ENCODE results near the gene OR2G3. TPM values are rescaled to one million over a fixed set of nuclear protein-coding genes. Genes with fewer than 3 reads are reported as not detected.

The OR2G3 gene
- total and polyA plus RNA-seq, 2 experiments from 2014 or later = not detected

DNA sequence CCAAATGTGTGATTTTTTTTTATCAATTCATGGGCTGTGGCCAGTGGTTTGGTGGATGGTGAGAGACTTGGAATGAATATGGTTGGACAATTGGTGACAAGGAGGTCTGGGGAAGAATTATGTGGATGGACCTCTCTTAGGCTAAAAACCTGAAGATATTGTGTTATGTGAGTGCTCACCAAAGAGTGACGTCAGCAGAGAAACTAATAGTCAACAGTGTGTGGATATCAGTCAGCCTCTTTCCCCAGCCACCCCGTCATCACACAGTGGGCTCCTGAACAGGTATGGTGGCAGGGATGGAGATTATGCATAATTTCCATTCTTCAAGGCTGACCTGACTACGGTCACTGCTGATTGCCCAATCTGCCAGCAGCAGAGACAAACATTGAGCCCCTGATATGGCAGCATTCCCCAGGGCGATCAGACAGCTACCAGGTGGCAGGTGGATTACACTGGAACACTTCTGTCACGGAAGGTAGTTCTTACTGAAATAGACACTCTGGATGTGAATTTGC lies 26.4 kb upstream of the OR2G3 start (continued):
- TF ChIP-seq STAT1 (IDR thresholded peaks at IDR 0.05; ENCODE audit: unreplicated experiment) = no peak
- TF ChIP-seq, protein P1, sequence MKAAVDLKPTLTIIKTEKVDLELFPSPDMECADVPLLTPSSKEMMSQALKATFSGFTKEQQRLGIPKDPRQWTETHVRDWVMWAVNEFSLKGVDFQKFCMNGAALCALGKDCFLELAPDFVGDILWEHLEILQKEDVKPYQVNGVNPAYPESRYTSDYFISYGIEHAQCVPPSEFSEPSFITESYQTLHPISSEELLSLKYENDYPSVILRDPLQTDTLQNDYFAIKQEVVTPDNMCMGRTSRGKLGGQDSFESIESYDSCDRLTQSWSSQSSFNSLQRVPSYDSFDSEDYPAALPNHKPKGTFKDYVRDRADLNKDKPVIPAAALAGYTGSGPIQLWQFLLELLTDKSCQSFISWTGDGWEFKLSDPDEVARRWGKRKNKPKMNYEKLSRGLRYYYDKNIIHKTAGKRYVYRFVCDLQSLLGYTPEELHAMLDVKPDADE (IDR thresholded peaks at IDR 0.05) = no peak
- TF ChIP-seq CREB1 (CRISPR knock-in tag; IDR thresholded peaks at IDR 0.05; ENCODE audit: low read depth) = no peak
- no peak for TF ChIP-seq POLR2AphosphoS5 (IDR thresholded peaks at IDR 0.05; ENCODE audit: low read depth)
- TF ChIP-seq JUNB (IDR thresholded peaks at IDR 0.05; ENCODE audit: unreplicated experiment) = no peak

DNA sequence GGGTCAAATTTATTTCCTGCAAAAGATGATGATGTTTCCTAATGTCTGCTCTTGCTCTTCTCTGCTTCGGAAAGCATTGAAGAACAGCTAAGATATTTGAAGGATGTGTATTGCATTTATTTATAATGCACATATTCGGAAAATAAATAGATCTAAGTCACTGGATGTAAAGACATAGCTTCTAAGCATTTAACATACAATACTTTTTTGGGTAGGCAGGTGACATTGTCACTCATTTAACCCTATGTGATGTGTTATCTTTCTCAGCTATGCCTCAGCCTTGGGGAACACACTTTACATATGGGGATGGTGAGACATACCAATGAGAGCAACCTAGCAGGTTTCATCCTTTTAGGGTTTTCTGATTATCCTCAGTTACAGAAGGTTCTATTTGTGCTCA lies 17.3 kb upstream of the OR2G3 start, which contains the start of gene OR2G2:
OR2G2 (plus strand) TSS at position 301 of the 400 bp plus-strand sequence; CDS start at position 301, 0 bp downstream.
- Mint-ChIP-seq H3K9me3 (peaks cover 16% of the 10 kb centered on the region), H3K4me1 (no peaks in the 10 kb centered on the region), H3K27ac (no peak within 1 kb of the TSS), H3K36me3 (ENCODE audit: low read depth) (no peaks in the 10 kb centered on the region), H3K4me3 (no peak within 1 kb of the TSS), H3K27me3 (ENCODE audit: insufficient read depth, low read depth, poor library complexity) (peaks cover 7% of the 10 kb centered on the region)
- Histone ChIP-seq H2AFZ (no peak within 1 kb of the TSS), H3K27ac (ENCODE audit: low read depth) (no peak within 1 kb of the TSS), H3K27me3 (ENCODE audit: insufficient read depth) (no peaks in the 10 kb centered on the region), H3K4me1 (ENCODE audit: insufficient read depth) (no peaks in the 10 kb centered on the region), H3K36me3 (ENCODE audit: insufficient read depth) (no peaks in the 10 kb centered on the region), H3K4me2 (no peak within 1 kb of the TSS), H3K4me3 (no peak within 1 kb of the TSS), H3F3A (replicated peaks; ENCODE audit: low read depth) (no peaks in the 10 kb centered on the region), H3K79me2 (replicated peaks; ENCODE audit: insufficient read depth) (no peaks in the 10 kb centered on the region), H3K9me2 (ENCODE audit: insufficient read depth) (no peaks in the 10 kb centered on the region), H4K20me1 (replicated peaks; ENCODE audit: insufficient read depth) (no peaks in the 10 kb centered on the region)
- no peak for ATAC-seq
- DNase-seq (ENCODE audit: low spot score) = no peak
- TF ChIP-seq STAT1 (IDR thresholded peaks at IDR 0.05; ENCODE audit: unreplicated experiment) (no peak), NANOG (IDR thresholded peaks at IDR 0.05; ENCODE audit: borderline replicate concordance) (no peak), JUNB (IDR thresholded peaks at IDR 0.05; ENCODE audit: unreplicated experiment) (no peak), ZNF331 (CRISPR knock-in tag; IDR thresholded peaks at IDR 0.05; ENCODE audit: low read depth) (no peak), ZNF114 (CRISPR knock-in tag; IDR thresholded peaks at IDR 0.05) (no peak), EZH2phosphoT487 (IDR thresholded peaks at IDR 0.05; ENCODE audit: unreplicated experiment) (no peak), EZH2 (IDR thresholded peaks at IDR 0.05; ENCODE audit: low read depth, unreplicated experiment) (no peak), CREB1 (CRISPR knock-in tag; IDR thresholded peaks at IDR 0.05; ENCODE audit: low read depth) (no peak), POLR2AphosphoS5 (IDR thresholded peaks at IDR 0.05; ENCODE audit: low read depth) (no peak)
- TF ChIP-seq, protein P1 (IDR thresholded peaks at IDR 0.05) = no peak
- TF ChIP-seq, protein P2, sequence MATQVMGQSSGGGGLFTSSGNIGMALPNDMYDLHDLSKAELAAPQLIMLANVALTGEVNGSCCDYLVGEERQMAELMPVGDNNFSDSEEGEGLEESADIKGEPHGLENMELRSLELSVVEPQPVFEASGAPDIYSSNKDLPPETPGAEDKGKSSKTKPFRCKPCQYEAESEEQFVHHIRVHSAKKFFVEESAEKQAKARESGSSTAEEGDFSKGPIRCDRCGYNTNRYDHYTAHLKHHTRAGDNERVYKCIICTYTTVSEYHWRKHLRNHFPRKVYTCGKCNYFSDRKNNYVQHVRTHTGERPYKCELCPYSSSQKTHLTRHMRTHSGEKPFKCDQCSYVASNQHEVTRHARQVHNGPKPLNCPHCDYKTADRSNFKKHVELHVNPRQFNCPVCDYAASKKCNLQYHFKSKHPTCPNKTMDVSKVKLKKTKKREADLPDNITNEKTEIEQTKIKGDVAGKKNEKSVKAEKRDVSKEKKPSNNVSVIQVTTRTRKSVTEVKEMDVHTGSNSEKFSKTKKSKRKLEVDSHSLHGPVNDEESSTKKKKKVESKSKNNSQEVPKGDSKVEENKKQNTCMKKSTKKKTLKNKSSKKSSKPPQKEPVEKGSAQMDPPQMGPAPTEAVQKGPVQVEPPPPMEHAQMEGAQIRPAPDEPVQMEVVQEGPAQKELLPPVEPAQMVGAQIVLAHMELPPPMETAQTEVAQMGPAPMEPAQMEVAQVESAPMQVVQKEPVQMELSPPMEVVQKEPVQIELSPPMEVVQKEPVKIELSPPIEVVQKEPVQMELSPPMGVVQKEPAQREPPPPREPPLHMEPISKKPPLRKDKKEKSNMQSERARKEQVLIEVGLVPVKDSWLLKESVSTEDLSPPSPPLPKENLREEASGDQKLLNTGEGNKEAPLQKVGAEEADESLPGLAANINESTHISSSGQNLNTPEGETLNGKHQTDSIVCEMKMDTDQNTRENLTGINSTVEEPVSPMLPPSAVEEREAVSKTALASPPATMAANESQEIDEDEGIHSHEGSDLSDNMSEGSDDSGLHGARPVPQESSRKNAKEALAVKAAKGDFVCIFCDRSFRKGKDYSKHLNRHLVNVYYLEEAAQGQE (IDR thresholded peaks at IDR 0.05; ENCODE audit: unreplicated experiment) = no peak
- TF ChIP-seq, protein P3, sequence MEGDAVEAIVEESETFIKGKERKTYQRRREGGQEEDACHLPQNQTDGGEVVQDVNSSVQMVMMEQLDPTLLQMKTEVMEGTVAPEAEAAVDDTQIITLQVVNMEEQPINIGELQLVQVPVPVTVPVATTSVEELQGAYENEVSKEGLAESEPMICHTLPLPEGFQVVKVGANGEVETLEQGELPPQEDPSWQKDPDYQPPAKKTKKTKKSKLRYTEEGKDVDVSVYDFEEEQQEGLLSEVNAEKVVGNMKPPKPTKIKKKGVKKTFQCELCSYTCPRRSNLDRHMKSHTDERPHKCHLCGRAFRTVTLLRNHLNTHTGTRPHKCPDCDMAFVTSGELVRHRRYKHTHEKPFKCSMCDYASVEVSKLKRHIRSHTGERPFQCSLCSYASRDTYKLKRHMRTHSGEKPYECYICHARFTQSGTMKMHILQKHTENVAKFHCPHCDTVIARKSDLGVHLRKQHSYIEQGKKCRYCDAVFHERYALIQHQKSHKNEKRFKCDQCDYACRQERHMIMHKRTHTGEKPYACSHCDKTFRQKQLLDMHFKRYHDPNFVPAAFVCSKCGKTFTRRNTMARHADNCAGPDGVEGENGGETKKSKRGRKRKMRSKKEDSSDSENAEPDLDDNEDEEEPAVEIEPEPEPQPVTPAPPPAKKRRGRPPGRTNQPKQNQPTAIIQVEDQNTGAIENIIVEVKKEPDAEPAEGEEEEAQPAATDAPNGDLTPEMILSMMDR (conservative IDR thresholded peaks at IDR 0.05; ENCODE audit: low read depth in 2 of 2) = no peak

All from GM23338 (cell line).